Mucosa of descending colon (tissue), 3 donors: Measurements from ENCODE around the gene NNT. TPM values are rescaled to one million over a fixed set of nuclear protein-coding genes. Genes with fewer than 3 reads are reported as not detected.
"Not testable (repeated sequence)": the region's sequence is repeated elsewhere in the genome, so short reads cannot be mapped to it uniquely, and the experiment has no call there.

Experiments
- ATAC-seq: fragments of 200-7000 bp; cut with Tn5 transposase; one replicate; pipeline ENCODE4 v1.9.1; 2020; ENCODE audit warnings: mild to moderate bottlenecking, moderate library complexity
- DNase-seq, 3 donors: peaks; one replicate each; pipeline ENCODE4 v3.0.0-alpha.2; 2020
- H3K36me3 ChIP-seq: fragments of 200-600 bp; one replicate; pipeline ENCODE4 v1.8.0; 2021; ENCODE audit warnings: low read depth, mild to moderate bottlenecking
- H3K4me1 ChIP-seq: fragments of 200-600 bp; one replicate; pipeline ENCODE4 v1.8.0; 2021; ENCODE audit warnings: low read depth, mild to moderate bottlenecking
- H3K4me3 ChIP-seq: fragments of 200-600 bp; one replicate; pipeline ENCODE4 v1.8.0; 2021; ENCODE audit warnings: mild to moderate bottlenecking
- H3K9me3 ChIP-seq: fragments of 200-600 bp; one replicate; pipeline ENCODE4 v1.8.0; 2021; ENCODE audit warnings: mild to moderate bottlenecking
- intact Hi-C, 2 donors: fragments of 100-400 bp; cut with DNase I in 1 of 2; cut with micrococcal nuclease in 1 of 2; formaldehyde crosslinking; loops; one replicate each; pipeline versions ENCODE4 v1.11.0 to v1.11.1; 2022; cut with DNase I, micrococcal nuclease
- total RNA-seq, 3 donors: library from RNA; stranded (reverse); fragmentation: NEBNext Ultra II Directional in 2 of 3; extraction: Animal tissue kit (Norgen Biotek cat#: 25700) in 2 of 3; gene quantifications; one replicate each; pipeline versions ENCODE4 v1.2.1 to v1.2.4, GENCODE V29; 2021 to 2023
- TF ChIP-seq, protein P1 (sequence below): fragments of 200-600 bp; IDR thresholded peaks from one replicate; pipeline ENCODE4 v1.8.0; 2022; ENCODE audit warnings: antibody characterized with exemption, mild to moderate bottlenecking
- donor health status: DM: no; HTN: no; CAD: no; lungs with moderate emphysema.
- donor health status: DM: no; HTN: no; CAD: no.
- donor health status: DM: no; HTN: yes; CAD: no.

Gene NNT
- total RNA-seq, 3 donors from 2014 or later = 111 to 121 (median 119) TPM

- no peak for DNase-seq
- Histone ChIP-seq H3K4me3 (no peak overlapping the region), H3K4me1 (no peaks in the 10 kb centered on the region), H3K36me3 (no peaks in the 10 kb centered on the region), H3K9me3 (no peaks in the 10 kb centered on the region)
- no peak for ATAC-seq
- TF ChIP-seq, protein P1, sequence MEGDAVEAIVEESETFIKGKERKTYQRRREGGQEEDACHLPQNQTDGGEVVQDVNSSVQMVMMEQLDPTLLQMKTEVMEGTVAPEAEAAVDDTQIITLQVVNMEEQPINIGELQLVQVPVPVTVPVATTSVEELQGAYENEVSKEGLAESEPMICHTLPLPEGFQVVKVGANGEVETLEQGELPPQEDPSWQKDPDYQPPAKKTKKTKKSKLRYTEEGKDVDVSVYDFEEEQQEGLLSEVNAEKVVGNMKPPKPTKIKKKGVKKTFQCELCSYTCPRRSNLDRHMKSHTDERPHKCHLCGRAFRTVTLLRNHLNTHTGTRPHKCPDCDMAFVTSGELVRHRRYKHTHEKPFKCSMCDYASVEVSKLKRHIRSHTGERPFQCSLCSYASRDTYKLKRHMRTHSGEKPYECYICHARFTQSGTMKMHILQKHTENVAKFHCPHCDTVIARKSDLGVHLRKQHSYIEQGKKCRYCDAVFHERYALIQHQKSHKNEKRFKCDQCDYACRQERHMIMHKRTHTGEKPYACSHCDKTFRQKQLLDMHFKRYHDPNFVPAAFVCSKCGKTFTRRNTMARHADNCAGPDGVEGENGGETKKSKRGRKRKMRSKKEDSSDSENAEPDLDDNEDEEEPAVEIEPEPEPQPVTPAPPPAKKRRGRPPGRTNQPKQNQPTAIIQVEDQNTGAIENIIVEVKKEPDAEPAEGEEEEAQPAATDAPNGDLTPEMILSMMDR = no peak
- intact Hi-C loops = no loop called here
Measured at GRCh38 chr5:43728581-43728980, 125.6 kb downstream of the NNT start.

DNA sequence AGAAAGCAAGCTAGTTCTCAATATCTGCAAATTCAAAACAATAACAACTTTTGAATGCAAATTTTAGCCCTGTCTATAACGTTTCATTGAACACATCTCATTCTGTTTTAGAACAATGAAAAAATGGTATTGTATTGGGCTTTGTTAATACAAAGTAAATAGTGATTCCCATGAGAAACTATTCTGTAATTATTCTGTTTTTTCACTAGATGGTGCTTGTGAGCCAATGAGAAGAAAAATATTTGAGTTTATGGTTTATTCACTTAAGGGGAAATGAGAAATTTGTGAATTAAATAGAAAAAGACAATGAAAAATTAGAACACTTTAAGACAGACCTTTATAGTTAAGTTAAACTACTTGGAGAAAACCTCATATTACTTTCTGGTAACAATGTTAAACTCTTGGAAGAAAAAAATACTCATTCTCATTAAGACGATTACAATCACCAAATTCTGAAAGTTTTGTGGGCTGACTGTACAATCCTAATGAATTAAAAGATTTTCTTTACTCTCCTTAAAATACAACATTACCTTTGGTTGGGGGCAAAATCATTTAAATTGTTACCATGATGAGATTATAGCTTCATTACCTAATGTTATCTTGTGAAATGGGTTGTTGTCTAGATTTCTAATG lies 127.0 kb downstream of the NNT start:
- H3K9me3 ChIP-seq = no peaks in the 10 kb centered on the region
- no peak for DNase-seq
- TF ChIP-seq, protein P1 = no peak
- no peak for ATAC-seq
- no peaks in the 10 kb centered on the region for H3K36me3 ChIP-seq
- intact Hi-C loops = loop anchor here in 1 of 2 donors (10.0 kb wide), 1 partner anchor 1045 kb away; no protein-coding TSS in a partner anchor
- H3K4me3 ChIP-seq = no peak overlapping the region
- H3K4me1 ChIP-seq = no peaks in the 10 kb centered on the region

GRCh38 chr5:43730832-43731342 lies 127.9 kb downstream of the NNT start:
- no peaks in the 10 kb centered on the region for H3K9me3 ChIP-seq
- intact Hi-C loops = loop anchor here in 1 of 2 donors (10.0 kb wide), 1 partner anchor 1044 kb away; no protein-coding TSS in a partner anchor

GRCh38 chr5:43731573-43731972 lies 128.6 kb downstream of the NNT start:
- TF ChIP-seq, protein P1 = no peak
- Histone ChIP-seq H3K36me3 (no peaks in the 10 kb centered on the region), H3K9me3 (no peaks in the 10 kb centered on the region), H3K4me3 (no peak overlapping the region), H3K4me1 (no peaks in the 10 kb centered on the region)
- intact Hi-C loops = loop anchor here in 1 of 2 donors (10.0 kb wide), 1 partner anchor 1043 kb away; no protein-coding TSS in a partner anchor
- ATAC-seq = no peak
- no peak for DNase-seq

More at GRCh38 chr5:43730832-43731342, 127.9 kb downstream of the NNT start:
- ATAC-seq = no peak
- H3K36me3 ChIP-seq = no peaks in the 10 kb centered on the region
- H3K4me1 ChIP-seq = no peaks in the 10 kb centered on the region
- no peak overlapping the region for H3K4me3 ChIP-seq
- DNase-seq = no peak
- TF ChIP-seq, protein P1 = no peak

GRCh38 chr5:43745923-43746548 lies 143.1 kb downstream of the NNT start:
- intact Hi-C loops = not testable (repeated sequence)
- H3K9me3 ChIP-seq = peaks cover 18% of the 10 kb centered on the region

DNA sequence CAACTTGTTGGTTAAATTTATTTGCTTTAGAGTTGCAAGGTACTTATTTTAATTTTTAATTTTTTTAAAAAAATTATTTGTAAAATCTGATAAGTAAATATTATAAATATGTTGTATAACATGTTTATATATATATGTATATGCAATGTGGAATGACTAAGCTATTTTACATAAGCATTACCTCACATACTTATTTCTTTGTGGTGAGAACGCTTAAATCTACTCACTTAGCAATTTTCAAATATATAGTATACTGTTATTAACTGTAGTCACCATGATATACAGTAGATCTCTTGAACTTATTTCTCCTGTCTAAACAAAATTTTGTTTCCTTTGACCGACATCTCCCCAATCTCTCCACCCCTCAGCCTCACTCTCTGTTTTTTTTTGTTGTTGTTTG lies 147.8 kb downstream of the NNT start:
- H3K4me1 ChIP-seq = no peaks in the 10 kb centered on the region
- peaks cover 14% of the 10 kb centered on the region for H3K9me3 ChIP-seq
- no peak for DNase-seq
- no peak overlapping the region for H3K4me3 ChIP-seq
- intact Hi-C loops = no loop called here
- TF ChIP-seq, protein P1 = no peak
- no peak for ATAC-seq
- H3K36me3 ChIP-seq = no peaks in the 10 kb centered on the region

More at GRCh38 chr5:43745923-43746548, 143.1 kb downstream of the NNT start:
- not testable (repeated sequence) for H3K4me1 ChIP-seq, ATAC-seq, H3K36me3 ChIP-seq, H3K4me3 ChIP-seq
- peak in 1 of 3 donors; percentile 38 for DNase-seq
